Bladder microvascular endothelial cell (primary cell): ENCODE measurements around the gene KRTAP25-1. TPM values are rescaled to one million over a fixed set of nuclear protein-coding genes. Genes with fewer than 3 reads are reported as not detected.

Source experiments
- total RNA-seq: library from RNA; depleted of rRNA; stranded (reverse); fragments of >200 nt; gene quantifications from 2 replicates; pipeline ENCODE4 v1.2.3, GENCODE V29; 2014

KRTAP25-1 gene, protein sequence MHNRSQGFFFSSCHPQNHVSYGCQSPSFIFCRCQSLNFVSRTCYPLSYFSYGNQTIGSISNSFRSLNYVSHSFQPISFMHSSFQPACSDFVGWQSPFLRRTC
- total RNA-seq, result not detected in 2 replicates

DNA sequence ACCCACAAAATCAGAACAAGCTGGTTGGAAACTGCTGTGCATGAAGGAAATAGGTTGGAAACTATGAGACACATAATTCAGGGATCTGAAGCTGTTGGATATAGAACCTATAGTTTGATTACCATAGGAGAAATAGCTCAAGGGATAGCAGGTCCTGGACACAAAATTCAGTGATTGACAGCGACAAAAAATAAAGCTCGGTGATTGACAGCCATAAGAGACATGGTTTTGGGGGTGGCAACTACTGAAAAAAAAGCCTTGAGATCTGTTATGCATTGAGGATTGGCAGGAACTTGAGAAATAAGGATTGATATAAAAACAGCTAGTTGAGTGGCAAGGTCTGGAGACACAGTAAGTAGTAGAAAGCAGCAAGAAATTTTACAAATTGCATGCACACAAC, at the start of gene KRTAP25-1:
KRTAP25-1 (minus strand) TSS at position 300 of the 400 bp plus-strand sequence; CDS start at position 276, 24 bp downstream.

DNA sequence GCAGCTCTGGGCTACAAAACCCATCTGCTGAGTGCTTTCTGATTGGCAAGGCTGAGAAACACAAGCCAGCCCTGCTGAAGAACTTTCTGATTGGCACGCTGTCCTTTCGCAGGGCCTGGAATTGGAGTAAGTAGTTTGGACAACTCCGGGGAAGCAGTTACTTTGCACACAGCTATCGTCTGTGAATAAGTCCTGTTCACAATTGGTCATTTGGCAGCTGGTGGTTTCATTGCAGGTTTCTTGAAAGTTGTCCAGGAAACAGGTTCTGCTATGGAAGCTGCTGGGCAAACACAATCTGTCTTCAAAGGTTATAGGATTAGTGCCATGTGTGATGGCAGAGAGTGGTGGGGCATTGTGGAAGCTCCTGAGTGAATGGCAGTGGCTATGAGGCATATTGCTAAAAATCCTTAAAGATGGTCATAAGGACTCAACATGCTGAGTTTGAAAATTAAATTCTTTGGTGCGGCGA, 48.0 kb upstream of the KRTAP25-1 start, which contains the start of gene KRTAP27-1:
KRTAP27-1 (minus strand) TSS at position 419 of the 469 bp plus-strand sequence; CDS start at position 393, 26 bp downstream.

DNA sequence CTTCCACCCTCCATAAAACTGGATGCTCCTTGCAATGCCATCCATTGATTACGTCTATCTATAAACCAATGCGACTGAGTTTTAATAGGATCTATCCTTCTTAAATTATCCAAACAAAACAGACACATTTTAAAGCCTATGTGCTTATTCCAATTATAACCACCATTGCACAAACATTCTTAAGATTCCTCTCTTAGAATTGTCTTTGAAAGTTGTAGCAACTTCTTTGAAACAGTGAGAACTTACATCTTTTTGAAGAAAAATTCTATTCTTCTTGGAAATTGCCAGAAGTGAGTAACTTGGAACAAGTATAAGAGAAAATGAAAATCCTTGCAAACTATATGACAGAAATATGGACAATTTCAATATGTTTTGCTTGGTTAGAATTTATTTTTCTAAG, 30.9 kb upstream of the KRTAP25-1 start, which contains the start of gene KRTAP26-1:
KRTAP26-1 (minus strand) TSS at position 101 of the 400 bp plus-strand sequence. CDS start 280 bp downstream, outside the sequence.

DNA sequence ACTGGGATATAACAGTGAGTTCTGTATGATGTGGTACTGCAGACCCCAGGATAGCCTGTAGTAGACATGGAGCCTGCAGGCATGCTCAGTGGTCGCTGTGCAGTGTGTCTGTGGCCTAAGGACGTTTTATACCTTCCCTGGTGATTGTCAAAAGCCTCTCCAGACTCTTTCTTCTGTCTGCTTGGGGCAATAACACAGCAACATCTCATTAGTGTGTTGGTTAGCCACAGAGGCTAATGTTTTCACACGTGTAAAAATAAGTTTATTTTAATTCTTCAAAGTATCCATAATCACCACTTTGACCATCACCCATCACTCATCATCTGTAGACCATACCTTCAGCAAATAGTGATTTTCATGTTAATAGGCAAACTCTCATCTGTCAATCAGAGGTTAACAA, 6.5 kb downstream of the KRTAP25-1 start, which contains the start of gene KRTAP24-1:
KRTAP24-1 (minus strand) TSS at position 101 of the 400 bp plus-strand sequence; CDS start at position 83, 18 bp downstream.

Other genes with a start within 250 kb of the KRTAP25-1 start
- gene CLDN17, start 122.7 kb downstream of the KRTAP25-1 start, total RNA-seq, result not detected in 2 replicates
- gene CLDN8, start 73.4 kb downstream of the KRTAP25-1 start, total RNA-seq, result not detected in 2 replicates
- gene KRTAP24-1, start 6.6 kb downstream of the KRTAP25-1 start, total RNA-seq, result not detected in 2 replicates
- gene KRTAP26-1, start 30.8 kb upstream of the KRTAP25-1 start, total RNA-seq, result not detected in 2 replicates
- not detected in 2 replicates for gene KRTAP27-1, start 48.2 kb upstream of the KRTAP25-1 start, total RNA-seq
- gene KRTAP23-1, start 59.1 kb upstream of the KRTAP25-1 start, total RNA-seq, result not detected in 2 replicates
- gene KRTAP13-2, start 82.8 kb upstream of the KRTAP25-1 start, total RNA-seq, result not detected in 2 replicates
- not detected in 2 replicates for gene KRTAP13-1, start 106.5 kb upstream of the KRTAP25-1 start, total RNA-seq
- not detected in 2 replicates for gene KRTAP13-3, start 136.4 kb upstream of the KRTAP25-1 start, total RNA-seq
- gene KRTAP13-4, start 140.7 kb upstream of the KRTAP25-1 start, total RNA-seq, result not detected in 2 replicates
- not detected in 2 replicates for gene KRTAP15-1, start 150.8 kb upstream of the KRTAP25-1 start, total RNA-seq
- not detected in 2 replicates for gene KRTAP19-1, start 190.9 kb upstream of the KRTAP25-1 start, total RNA-seq
- not detected in 2 replicates for gene KRTAP19-2, start 197.9 kb upstream of the KRTAP25-1 start, total RNA-seq
- gene KRTAP19-3, start 202.5 kb upstream of the KRTAP25-1 start, total RNA-seq, result not detected in 2 replicates
- gene KRTAP19-4, start 207.7 kb upstream of the KRTAP25-1 start, total RNA-seq, result not detected in 2 replicates
- gene KRTAP19-5, start 212.6 kb upstream of the KRTAP25-1 start, total RNA-seq, result not detected in 2 replicates